H9 (cell line): ENCODE data around the gene TMEM95. TPM values are rescaled to one million over a fixed set of nuclear protein-coding genes. Genes with fewer than 3 reads are reported as not detected.

Source experiments
- DNase-seq: peaks from one replicate; pipeline ENCODE4 v3.0.0-alpha.2; 2017
- H2AFZ ChIP-seq: one replicate; pipeline ENCODE4 v1.6.1; 2013; ENCODE audit warnings: mild to moderate bottlenecking, low read length, control low read depth, moderate library complexity
- H2AK5ac ChIP-seq: 2 replicates; pipeline ENCODE4 v1.6.1; 2013; ENCODE audit warnings: low read length, control low read depth, mixed read lengths; ENCODE audit not compliant: insufficient read length
- H2BK120ac ChIP-seq: one replicate; pipeline ENCODE4 v1.6.1; 2013; ENCODE audit warnings: low read depth, mild to moderate bottlenecking, low read length, control low read depth, inconsistent platforms; ENCODE audit not compliant: poor library complexity, severe bottlenecking
- H2BK12ac ChIP-seq: 2 replicates; pipeline ENCODE4 v1.6.1; 2013; ENCODE audit warnings: low read length, control low read depth, mixed read lengths, low read depth; ENCODE audit not compliant: insufficient read length
- H2BK15ac ChIP-seq: 2 replicates; pipeline ENCODE4 v1.6.1; 2013; ENCODE audit warnings: low read depth, low read length, control low read depth
- H2BK20ac ChIP-seq: one replicate; pipeline ENCODE4 v1.6.1; 2013; ENCODE audit warnings: low read depth, mild to moderate bottlenecking, low read length, control low read depth, inconsistent platforms; ENCODE audit not compliant: poor library complexity, severe bottlenecking
- H2BK5ac ChIP-seq: 2 replicates; pipeline ENCODE4 v1.6.1; 2013; ENCODE audit warnings: low read length, control low read depth, mixed read lengths; ENCODE audit not compliant: insufficient read length
- H3K14ac ChIP-seq: 2 replicates; pipeline ENCODE4 v1.6.1; 2013; ENCODE audit warnings: low read length, control low read depth; ENCODE audit not compliant: insufficient read depth
- H3K18ac ChIP-seq: 2 replicates; pipeline ENCODE4 v1.6.1; 2013; ENCODE audit warnings: low read depth, mild to moderate bottlenecking, mixed read lengths, low read length, control low read depth; ENCODE audit not compliant: insufficient read length
- H3K23ac ChIP-seq: 2 replicates; pipeline ENCODE4 v1.6.1; 2013; ENCODE audit warnings: low read length, control low read depth, mixed read lengths, low read depth; ENCODE audit not compliant: insufficient read length
- H3K23me2 ChIP-seq: 2 replicates; pipeline ENCODE4 v1.6.1; 2013; ENCODE audit warnings: low read depth, mild to moderate bottlenecking, mixed read lengths, low read length, control low read depth; ENCODE audit not compliant: insufficient read length, poor library complexity, severe bottlenecking
- H3K27ac ChIP-seq: 2 replicates; pipeline ENCODE4 v1.5.1; 2013; ENCODE audit warnings: low read length, control low read depth, mixed read lengths, low read depth; ENCODE audit not compliant: insufficient read length
- H3K27me3 ChIP-seq: 2 replicates; pipeline ENCODE4 v1.6.1; 2013; ENCODE audit warnings: low read length, control low read depth, inconsistent platforms; ENCODE audit not compliant: insufficient read depth
- H3K4ac ChIP-seq: 2 replicates; pipeline ENCODE4 v1.6.1; 2013; ENCODE audit warnings: low read depth, mild to moderate bottlenecking, control low read depth, inconsistent platforms, low read length, moderate library complexity
- H3K4me1 ChIP-seq: 2 replicates; pipeline ENCODE4 v1.6.1; 2013; ENCODE audit warnings: low read length, control low read depth, inconsistent platforms; ENCODE audit not compliant: insufficient read depth
- H3K4me2 ChIP-seq: 2 replicates; pipeline ENCODE4 v1.6.1; 2013; ENCODE audit warnings: low read length, control low read depth, mixed read lengths; ENCODE audit not compliant: insufficient read length, insufficient read depth
- H3K56ac ChIP-seq: 2 replicates; pipeline ENCODE4 v1.6.1; 2013; ENCODE audit warnings: low read depth, mild to moderate bottlenecking, mixed read lengths, low read length, control low read depth; ENCODE audit not compliant: insufficient read length
- H3K79me1 ChIP-seq: 2 replicates; pipeline ENCODE4 v1.6.1; 2013; ENCODE audit warnings: low read depth, mild to moderate bottlenecking, moderate library complexity, low read length, control low read depth, inconsistent platforms; ENCODE audit not compliant: insufficient read depth, poor library complexity, severe bottlenecking
- H3K79me2 ChIP-seq: 2 replicates; pipeline ENCODE4 v1.6.1; 2013; ENCODE audit warnings: low read length, control low read depth, inconsistent platforms; ENCODE audit not compliant: insufficient read depth
- H3K9ac ChIP-seq: 2 replicates; pipeline ENCODE4 v1.6.1; 2013; ENCODE audit warnings: low read length, control low read depth, mixed read lengths; ENCODE audit not compliant: insufficient read length; ENCODE audit errors: extremely low read depth
- H3K9me3 ChIP-seq: one replicate; pipeline ENCODE4 v1.6.1; 2013; ENCODE audit warnings: low read depth, low read length, inconsistent platforms; ENCODE audit not compliant: control insufficient read depth
- H3T11ph ChIP-seq: one replicate; pipeline ENCODE4 v1.6.1; 2013; ENCODE audit warnings: mild to moderate bottlenecking, low read length, control low read depth, inconsistent platforms
- H4K20me1 ChIP-seq: one replicate; pipeline ENCODE4 v1.6.1; 2013; ENCODE audit not compliant: control insufficient read depth, insufficient read length, insufficient read depth
- H4K5ac ChIP-seq: 2 replicates; pipeline ENCODE4 v1.6.1; 2013; ENCODE audit warnings: low read depth, mild to moderate bottlenecking, mixed read lengths, low read length, control low read depth; ENCODE audit not compliant: insufficient read length
- H4K8ac ChIP-seq: replicated peaks from 2 replicates; pipeline ENCODE4 v1.6.1; 2013; ENCODE audit warnings: low read length, control low read depth, mixed read lengths, low read depth; ENCODE audit not compliant: insufficient read length
- H4K91ac ChIP-seq: 2 replicates; pipeline ENCODE4 v1.6.1; 2013; ENCODE audit warnings: low read depth, mild to moderate bottlenecking, moderate library complexity, mixed read lengths, low read length, control low read depth; ENCODE audit not compliant: insufficient read length
- H3K27ac Mint-ChIP-seq, 3 experiments: 2 replicates in 2 of 3; 3 replicates in 1 of 3; pipeline ENCODE4 v1.8.0; 2020 to 2021; ENCODE audit warnings: mixed read lengths in 3 of 3, mild to moderate bottlenecking in 1 of 3, moderate library complexity in 1 of 3
- H3K27me3 Mint-ChIP-seq: 2 replicates; pipeline ENCODE4 v1.8.0; 2021; ENCODE audit warnings: low read depth, mild to moderate bottlenecking, moderate library complexity, mixed read lengths
- H3K36me3 Mint-ChIP-seq, 3 experiments: 2 replicates in 2 of 3; 3 replicates in 1 of 3; pipeline ENCODE4 v1.8.0; 2020 to 2021; ENCODE audit warnings: low read depth in 3 of 3, mixed read lengths in 3 of 3; ENCODE audit not compliant: insufficient read depth in 1 of 3
- H3K4me1 Mint-ChIP-seq, 2 experiments: 2 replicates each; pipeline ENCODE4 v1.8.0; 2020; ENCODE audit warnings: mixed read lengths in 2 of 2
- H3K4me3 Mint-ChIP-seq, 2 experiments: 2 replicates in 1 of 2; 3 replicates in 1 of 2; pipeline ENCODE4 v1.8.0; 2020 to 2021; ENCODE audit warnings: mild to moderate bottlenecking in 2 of 2, mixed read lengths in 2 of 2, moderate library complexity in 1 of 2
- H3K9me3 Mint-ChIP-seq, 2 experiments: 2 replicates in 1 of 2; 3 replicates in 1 of 2; pipeline ENCODE4 v1.8.0; 2020; ENCODE audit warnings: mild to moderate bottlenecking in 2 of 2, mixed read lengths in 2 of 2, moderate library complexity in 1 of 2
- CTCF ChIP-seq: fragments of 200-600 bp; sonication (generic); conservative IDR thresholded peaks from 3 replicates; pipeline ENCODE4 v1.8.0; 2021; ENCODE audit warnings: antibody characterized with exemption, mild to moderate bottlenecking
- whole genome bisulfite sequencing: extraction: QIAGEN DNeasy Blood & Tissue Kit; methylation state at CpG from one replicate; pipeline ENCODE4 v1.1.7; 2013; ENCODE audit warnings: missing lambda C conversion rate, low lambda C conversion rate, mixed read lengths; ENCODE audit not compliant: insufficient read length; ENCODE audit errors: extremely low coverage; 5-methylcytosine and 5-hydroxymethylcytosine counted together
- total RNA-seq: library from RNA; stranded (reverse); gene quantifications from 2 replicates; pipeline ENCODE4 v1.2.1, GENCODE V29; 2021

TMEM95 gene
- total RNA-seq, 1 experiment from 2014 or later, result not detected

GRCh38 chr17:7351665-7352502, 3.1 kb upstream of the TMEM95 start, which contains the start of gene KCTD11:
KCTD11 (plus strand) TSS chr17:7352162.
- H3K14ac ChIP-seq, result peak within 1 kb of the TSS; percentile 74
- no peak within 1 kb of the TSS for H2BK120ac ChIP-seq
- H2AK5ac ChIP-seq, result no peak within 1 kb of the TSS
- WGBS, result no CpG with 5 or more reads among the region's 91 CpGs
- no peaks in the 10 kb centered on the region for H3K9me3 ChIP-seq
- no peak within 1 kb of the TSS for H4K5ac ChIP-seq
- no peaks in the 10 kb centered on the region for H4K20me1 ChIP-seq
- H4K91ac ChIP-seq, result no peak within 1 kb of the TSS
- H3K27me3 ChIP-seq, result no peaks in the 10 kb centered on the region
- Mint-ChIP-seq H3K9me3 (no peaks in the 10 kb centered on the region), H3K36me3 (no peaks in the 10 kb centered on the region; a peak in 1 of 7 replicates), H3K4me3 (peak within 1 kb of the TSS; percentile 77 to 88), H3K27ac (peak within 1 kb of the TSS in 2 of 3 experiments; percentile 47 to 89; a peak in 3 of 7 replicates), H3K4me1 (peaks cover 29 to 37% of the 10 kb centered on the region in 2 experiments), H3K27me3 (peaks cover 8% of the 10 kb centered on the region)
- H3T11ph ChIP-seq, result no peak within 1 kb of the TSS
- no peak within 1 kb of the TSS for H4K8ac ChIP-seq
- no peak within 1 kb of the TSS for H3K23ac ChIP-seq
- 0 out of 2 replicates have a peak, but pooled peaks cover 2% of the 10 kb centered on the region for H3K4me1 ChIP-seq
- no peaks in the 10 kb centered on the region for H3K79me1 ChIP-seq
- H3K4ac ChIP-seq, result no peak within 1 kb of the TSS
- no peak within 1 kb of the TSS for H2BK12ac ChIP-seq
- no peak within 1 kb of the TSS for H3K27ac ChIP-seq
- no peak within 1 kb of the TSS for H2BK5ac ChIP-seq
- H2BK15ac ChIP-seq, result no peak within 1 kb of the TSS
- H3K56ac ChIP-seq, result no peak within 1 kb of the TSS
- no peaks in the 10 kb centered on the region; the same call in 1 of the 2 replicates for H3K79me2 ChIP-seq
- no peak within 1 kb of the TSS for H2BK20ac ChIP-seq
- peak within 1 kb of the TSS; percentile 8 for H3K9ac ChIP-seq
- H3K23me2 ChIP-seq, result peaks cover 12% of the 10 kb centered on the region
- peak within 1 kb of the TSS; percentile 54 for H3K18ac ChIP-seq
- no peak within 1 kb of the TSS for H2AFZ ChIP-seq
- peak; percentile 92 for DNase-seq
- no peak; the same call in 2 of the 3 replicates for TF ChIP-seq CTCF
- peak within 1 kb of the TSS; percentile 50 for H3K4me2 ChIP-seq
